Measurements from ENCODE around the gene WBP2.
"Not testable (repeated sequence)": the region's sequence is repeated elsewhere in the genome, so short reads cannot be mapped to it uniquely, and the experiment has no call there.

DNA sequence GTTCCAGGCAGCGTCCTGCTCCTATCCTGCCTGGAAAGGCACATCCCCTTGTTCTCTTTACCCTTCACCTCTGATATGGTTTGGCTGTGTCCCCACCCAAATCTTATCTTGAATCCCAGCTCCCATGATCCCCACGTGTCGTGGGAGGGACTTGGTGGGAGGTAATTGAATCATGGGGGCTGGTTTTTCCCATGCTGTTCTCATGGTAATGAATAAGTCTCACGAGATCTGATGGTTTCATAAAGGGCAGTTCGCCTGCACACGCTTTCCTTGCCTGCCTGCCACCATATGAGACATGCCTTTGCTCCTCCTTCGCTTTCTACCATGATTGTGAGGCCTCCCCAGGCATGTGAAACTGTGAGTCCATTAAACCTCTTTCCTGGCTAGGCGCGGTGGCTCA, 30.7 kb upstream of the WBP2 start:
- TF ChIP-seq POLR2A (IDR thresholded peaks at IDR 0.05); EP300 (IDR thresholded peaks at IDR 0.05; ENCODE audit: low read depth); POLR2AphosphoS5 (IDR thresholded peaks at IDR 0.05): not testable (repeated sequence)

All from transverse colon (tissue), 3 donors.